Measurements from ENCODE around the gene CD276. TPM values are rescaled to one million over a fixed set of nuclear protein-coding genes. Genes with fewer than 3 reads are reported as not detected.

Gene CD276
- total RNA-seq, 1 experiment from 2014 or later = 75.4 TPM

DNA sequence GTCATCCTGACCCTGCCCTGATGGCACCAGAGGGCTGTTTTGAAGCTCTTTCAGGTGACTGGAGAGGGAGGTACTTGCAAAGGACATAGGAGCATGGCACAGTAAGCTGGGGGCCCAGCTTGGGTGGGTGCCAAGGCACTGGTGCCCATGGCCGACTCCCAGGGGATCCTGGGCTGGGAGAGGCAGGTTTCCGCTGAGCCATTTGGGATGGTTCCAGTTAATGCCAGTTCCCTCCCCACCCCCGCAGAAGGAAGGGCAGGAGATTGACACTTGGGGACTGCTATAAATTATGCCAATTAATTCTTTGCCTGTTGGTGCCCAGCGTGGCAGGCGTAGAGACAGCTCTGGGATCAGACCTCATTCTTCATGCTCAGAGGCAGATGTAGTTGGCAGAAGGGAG lies 26.1 kb downstream of the CD276 start:
- Histone ChIP-seq H3K4me3 (replicated peaks in 1 of 2; ENCODE audit: low read depth in 1 of 2, low read length in 2 of 2) (no peak overlapping the region), H3K79me2 (ENCODE audit: insufficient read depth, low read length) (no peaks in the 10 kb centered on the region; the same call in 1 of the 2 replicates), H2AFZ (ENCODE audit: low read depth, low read length, poor library complexity, severe bottlenecking) (no peak overlapping the region), H3K9ac (ENCODE audit: low read length) (no peak overlapping the region), H3K9me2 (ENCODE audit: insufficient read depth) (no peaks in the 10 kb centered on the region), H3K27ac (ENCODE audit: low read depth, low read length) (no peak overlapping the region), H3K27me3 (ENCODE audit: insufficient read depth, low read length) (no peaks in the 10 kb centered on the region), H3K36me3 (ENCODE audit: control insufficient read depth in 1 of 2, insufficient read depth in 2 of 2, low read length in 2 of 2) (peaks cover 13 to 14% of the 10 kb centered on the region in 2 experiments; a peak in 3 of 4 replicates), H3K4me1 (ENCODE audit: control insufficient read depth in 1 of 2, insufficient read depth in 2 of 2, low read length in 2 of 2) (no peaks in the 10 kb centered on the region), H4K20me1 (ENCODE audit: insufficient read depth) (no peaks in the 10 kb centered on the region), H3K4me2 (ENCODE audit: low read length) (no peak overlapping the region), H3K9me3 (ENCODE audit: control insufficient read depth in 1 of 2, insufficient read depth in 1 of 2, low read depth in 1 of 2, low read length in 2 of 2) (no peaks in the 10 kb centered on the region)
- intact Hi-C loops (cut with micrococcal nuclease) = no loop called here
- ATAC-seq (no peak), DNase-seq (ENCODE audit: low read depth, low spot score) (no peak)
- no peak for TF ChIP-seq CEBPB (IDR thresholded peaks at IDR 0.05; ENCODE audit: low read depth)
- TF ChIP-seq, protein P1, sequence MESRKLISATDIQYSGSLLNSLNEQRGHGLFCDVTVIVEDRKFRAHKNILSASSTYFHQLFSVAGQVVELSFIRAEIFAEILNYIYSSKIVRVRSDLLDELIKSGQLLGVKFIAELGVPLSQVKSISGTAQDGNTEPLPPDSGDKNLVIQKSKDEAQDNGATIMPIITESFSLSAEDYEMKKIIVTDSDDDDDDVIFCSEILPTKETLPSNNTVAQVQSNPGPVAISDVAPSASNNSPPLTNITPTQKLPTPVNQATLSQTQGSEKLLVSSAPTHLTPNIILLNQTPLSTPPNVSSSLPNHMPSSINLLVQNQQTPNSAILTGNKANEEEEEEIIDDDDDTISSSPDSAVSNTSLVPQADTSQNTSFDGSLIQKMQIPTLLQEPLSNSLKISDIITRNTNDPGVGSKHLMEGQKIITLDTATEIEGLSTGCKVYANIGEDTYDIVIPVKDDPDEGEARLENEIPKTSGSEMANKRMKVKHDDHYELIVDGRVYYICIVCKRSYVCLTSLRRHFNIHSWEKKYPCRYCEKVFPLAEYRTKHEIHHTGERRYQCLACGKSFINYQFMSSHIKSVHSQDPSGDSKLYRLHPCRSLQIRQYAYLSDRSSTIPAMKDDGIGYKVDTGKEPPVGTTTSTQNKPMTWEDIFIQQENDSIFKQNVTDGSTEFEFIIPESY (IDR thresholded peaks at IDR 0.05; ENCODE audit: extremely low read depth, insufficient replicate concordance, low read length) = no peak
- TF ChIP-seq POLR2AphosphoS5 (IDR thresholded peaks at IDR 0.05; ENCODE audit: low read depth, low read length) = no peak
- no peak for TF ChIP-seq SIN3A (IDR thresholded peaks at IDR 0.05; ENCODE audit: low read depth)
- TF ChIP-seq ELF1 (IDR thresholded peaks at IDR 0.05; ENCODE audit: borderline replicate concordance, low read depth) = no peak
- no peak for TF ChIP-seq ATF3 (IDR thresholded peaks at IDR 0.05)
- no peak for TF ChIP-seq RAD21 (IDR thresholded peaks at IDR 0.05; ENCODE audit: low read depth)
- TF ChIP-seq SP1 (IDR thresholded peaks at IDR 0.05; ENCODE audit: low read depth) = no peak
- no peak for TF ChIP-seq TCF7L2 (IDR thresholded peaks at IDR 0.05; ENCODE audit: borderline replicate concordance, extremely low read depth, insufficient read depth, insufficient read length)
- TF ChIP-seq POLR2A (IDR thresholded peaks at IDR 0.05; ENCODE audit: borderline replicate concordance, extremely low read depth, insufficient read depth, insufficient read length) = no peak
- no peak for TF ChIP-seq EZH2phosphoT487 (IDR thresholded peaks at IDR 0.05; ENCODE audit: borderline replicate concordance)
- TF ChIP-seq CBX3 (IDR thresholded peaks at IDR 0.05; ENCODE audit: low read depth) = no peak
- TF ChIP-seq, protein P2, sequence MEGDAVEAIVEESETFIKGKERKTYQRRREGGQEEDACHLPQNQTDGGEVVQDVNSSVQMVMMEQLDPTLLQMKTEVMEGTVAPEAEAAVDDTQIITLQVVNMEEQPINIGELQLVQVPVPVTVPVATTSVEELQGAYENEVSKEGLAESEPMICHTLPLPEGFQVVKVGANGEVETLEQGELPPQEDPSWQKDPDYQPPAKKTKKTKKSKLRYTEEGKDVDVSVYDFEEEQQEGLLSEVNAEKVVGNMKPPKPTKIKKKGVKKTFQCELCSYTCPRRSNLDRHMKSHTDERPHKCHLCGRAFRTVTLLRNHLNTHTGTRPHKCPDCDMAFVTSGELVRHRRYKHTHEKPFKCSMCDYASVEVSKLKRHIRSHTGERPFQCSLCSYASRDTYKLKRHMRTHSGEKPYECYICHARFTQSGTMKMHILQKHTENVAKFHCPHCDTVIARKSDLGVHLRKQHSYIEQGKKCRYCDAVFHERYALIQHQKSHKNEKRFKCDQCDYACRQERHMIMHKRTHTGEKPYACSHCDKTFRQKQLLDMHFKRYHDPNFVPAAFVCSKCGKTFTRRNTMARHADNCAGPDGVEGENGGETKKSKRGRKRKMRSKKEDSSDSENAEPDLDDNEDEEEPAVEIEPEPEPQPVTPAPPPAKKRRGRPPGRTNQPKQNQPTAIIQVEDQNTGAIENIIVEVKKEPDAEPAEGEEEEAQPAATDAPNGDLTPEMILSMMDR (IDR thresholded peaks at IDR 0.05 in 2 of 3, conservative IDR thresholded peaks at IDR 0.05 in 1 of 3; ENCODE audit: borderline replicate concordance in 1 of 3, insufficient read depth in 1 of 3, low read depth in 2 of 3, low read length in 2 of 3) = no peak
- no peak for TF ChIP-seq YY1 (IDR thresholded peaks at IDR 0.05; ENCODE audit: extremely low read depth, insufficient replicate concordance, low read depth, low read length)
- no peak for TF ChIP-seq SRF (IDR thresholded peaks at IDR 0.05; ENCODE audit: low read depth)
- TF ChIP-seq ZFX (IDR thresholded peaks at IDR 0.05) = no peak
- CTCF ChIA-PET = no interaction called here
- BruUV-seq (replicated peaks) = no TSS peak
- RAD21 ChIA-PET (ENCODE audit: low non-redundant PET in 1 of 2, low total read pairs in 2 of 2, uncharacterized antibody in 2 of 2, unreplicated experiment in 2 of 2) = no interaction called here
- POLR2A ChIA-PET = no interaction called here

Data from HCT116 (cell line).